COLO668 (cell line): ENCODE measurements around the gene CABLES2.

ENCODE experiments used
- DNase-seq: peaks from one replicate; lab custom pipeline; 2025; ENCODE audit not compliant: unreplicated experiment; lab: John Stamatoyannopoulos, UW

The CABLES2 gene, protein sequence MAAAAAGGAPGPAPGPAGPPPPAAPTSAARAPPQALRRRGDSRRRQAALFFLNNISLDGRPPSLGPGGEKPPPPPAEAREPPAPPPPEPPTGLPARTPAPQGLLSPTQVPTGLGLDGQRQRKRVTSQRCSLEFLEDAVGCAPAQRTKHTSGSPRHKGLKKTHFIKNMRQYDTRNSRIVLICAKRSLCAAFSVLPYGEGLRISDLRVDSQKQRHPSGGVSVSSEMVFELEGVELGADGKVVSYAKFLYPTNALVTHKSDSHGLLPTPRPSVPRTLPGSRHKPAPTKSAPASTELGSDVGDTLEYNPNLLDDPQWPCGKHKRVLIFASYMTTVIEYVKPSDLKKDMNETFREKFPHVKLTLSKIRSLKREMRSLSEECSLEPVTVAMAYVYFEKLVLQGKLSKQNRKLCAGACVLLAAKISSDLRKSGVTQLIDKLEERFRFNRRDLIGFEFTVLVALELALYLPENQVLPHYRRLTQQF

DNA sequence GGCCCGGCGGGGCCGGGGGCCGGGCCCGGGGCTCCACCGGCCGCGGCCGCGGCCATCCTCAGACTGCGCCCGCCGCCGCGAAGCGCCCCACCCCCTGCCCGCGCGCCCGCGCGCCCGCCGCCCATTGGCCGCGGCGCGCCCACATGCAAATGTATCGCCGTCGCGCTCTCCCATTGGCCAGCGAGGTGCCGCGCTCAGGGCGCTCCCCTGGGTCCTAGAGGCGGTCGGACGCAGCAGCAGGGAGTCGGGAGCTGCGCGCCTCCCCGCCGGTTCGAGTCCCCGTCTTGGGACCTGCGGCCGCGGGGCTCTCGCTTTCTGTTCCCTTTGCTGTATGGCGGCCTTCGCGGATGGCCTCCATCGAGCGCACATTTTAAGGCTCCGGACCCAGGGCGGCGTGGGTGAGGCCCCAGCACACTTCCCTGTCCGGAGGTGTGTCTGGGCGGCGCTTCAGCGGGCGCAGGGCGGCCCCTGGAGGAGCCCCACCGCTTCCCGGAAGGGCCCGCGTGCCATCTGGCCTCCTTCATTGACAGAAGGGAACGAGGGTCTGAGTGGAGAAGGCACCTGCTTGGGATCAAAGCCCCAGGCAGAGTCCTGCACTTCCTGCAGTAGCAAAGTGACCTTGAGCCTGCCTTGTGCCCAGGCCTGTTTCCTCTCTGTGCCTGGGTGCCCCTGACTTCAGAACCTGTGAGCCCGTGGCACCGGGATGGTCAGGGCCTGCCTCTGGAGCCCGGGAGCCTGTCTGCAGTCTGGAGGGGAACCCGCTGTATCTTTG is at the start of gene CABLES2:
TSS of gene CABLES2 (minus strand) at position 65 of the 772 bp plus-strand sequence. CDS start at position 56, 9 bp downstream.
- DNase-seq, result peak; percentile 98

DNA sequence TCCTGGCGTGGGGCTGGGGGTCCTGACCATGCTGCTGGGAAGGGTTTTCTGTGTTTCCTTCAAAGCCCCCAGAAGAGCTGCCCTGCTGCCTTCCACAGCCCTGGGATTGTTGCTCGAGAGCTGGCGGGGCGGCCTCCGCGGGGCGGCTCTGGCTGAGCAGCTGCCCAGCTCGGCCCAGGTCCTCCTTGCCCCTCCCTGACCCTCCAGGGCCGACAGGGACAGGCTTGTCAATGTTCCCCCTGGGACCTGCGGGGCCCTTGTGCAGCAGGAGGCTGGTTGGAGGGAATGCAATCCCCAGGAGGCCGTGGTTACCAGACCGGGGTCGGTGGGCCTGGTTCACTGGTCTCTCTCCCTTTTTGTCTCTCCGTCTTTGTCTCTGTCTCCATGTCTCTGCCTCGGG is 48.8 kb upstream of the CABLES2 start:
- DNase-seq, result no peak

DNA sequence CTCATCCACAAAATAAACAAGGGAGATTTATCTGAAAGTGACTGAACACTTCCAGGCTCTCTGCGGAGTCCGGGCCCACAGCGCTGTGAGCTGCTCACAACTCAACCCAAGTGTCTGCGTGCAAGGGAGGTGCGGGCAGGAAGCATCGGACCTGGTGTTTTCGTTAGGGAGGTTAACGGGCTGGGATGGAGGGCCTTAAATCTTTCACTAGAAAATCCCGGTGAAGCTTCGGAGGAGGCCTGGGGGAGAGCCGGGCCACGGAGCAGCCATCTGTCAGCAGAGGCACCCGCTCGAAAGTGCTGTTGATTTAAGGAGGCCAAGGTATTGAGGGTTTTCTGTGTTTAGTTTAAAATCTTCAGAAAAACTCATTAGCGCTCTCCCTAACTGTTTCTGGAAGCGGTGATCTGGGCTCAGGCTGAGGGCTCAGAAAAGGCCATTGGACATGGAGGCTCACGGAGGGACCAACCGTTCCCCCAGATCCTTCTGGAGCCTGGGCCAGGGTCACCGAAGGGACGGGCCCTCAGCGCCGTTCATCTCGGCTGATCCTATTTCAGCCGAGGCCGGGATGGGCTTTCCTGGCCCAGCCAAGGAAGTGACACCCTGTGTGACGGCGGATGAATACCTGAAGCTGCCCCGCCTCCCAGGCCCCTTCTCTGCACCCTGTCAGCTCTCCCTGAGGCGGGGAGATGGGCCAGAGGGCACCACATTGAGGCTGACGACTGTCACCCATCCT is 48.0 kb upstream of the CABLES2 start:
- DNase-seq, result no peak

DNA sequence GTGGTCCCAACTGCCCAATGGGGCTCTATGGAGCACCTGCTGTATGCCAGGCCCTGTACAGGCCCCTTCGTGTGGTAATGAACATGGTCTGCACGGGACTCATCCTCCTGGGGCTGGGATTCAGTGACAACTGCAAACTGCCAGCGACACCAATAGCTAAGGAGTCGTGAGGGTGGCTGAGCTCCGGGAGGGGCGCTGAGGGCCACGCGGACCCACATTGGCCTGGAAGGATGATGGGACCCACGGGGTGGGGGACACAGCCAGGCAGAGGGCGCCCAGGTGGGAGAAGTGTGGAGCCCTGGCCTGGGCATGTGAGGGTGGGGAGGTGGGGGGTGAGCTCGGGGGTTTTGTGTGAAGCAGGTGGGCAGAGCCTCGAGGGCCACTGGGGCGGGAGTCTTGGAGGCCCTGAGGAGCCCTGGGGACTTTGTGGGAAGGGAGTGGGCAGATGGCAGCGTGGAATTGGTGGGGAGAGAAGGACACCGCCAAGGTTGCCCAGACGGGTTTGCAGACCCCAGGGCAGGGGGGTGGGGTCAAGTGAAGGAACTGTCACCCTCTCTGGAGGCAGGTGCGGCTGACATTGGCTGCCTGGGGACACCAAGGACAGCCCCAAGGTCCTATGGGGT is 46.2 kb upstream of the CABLES2 start:
- DNase-seq, result no peak

DNA sequence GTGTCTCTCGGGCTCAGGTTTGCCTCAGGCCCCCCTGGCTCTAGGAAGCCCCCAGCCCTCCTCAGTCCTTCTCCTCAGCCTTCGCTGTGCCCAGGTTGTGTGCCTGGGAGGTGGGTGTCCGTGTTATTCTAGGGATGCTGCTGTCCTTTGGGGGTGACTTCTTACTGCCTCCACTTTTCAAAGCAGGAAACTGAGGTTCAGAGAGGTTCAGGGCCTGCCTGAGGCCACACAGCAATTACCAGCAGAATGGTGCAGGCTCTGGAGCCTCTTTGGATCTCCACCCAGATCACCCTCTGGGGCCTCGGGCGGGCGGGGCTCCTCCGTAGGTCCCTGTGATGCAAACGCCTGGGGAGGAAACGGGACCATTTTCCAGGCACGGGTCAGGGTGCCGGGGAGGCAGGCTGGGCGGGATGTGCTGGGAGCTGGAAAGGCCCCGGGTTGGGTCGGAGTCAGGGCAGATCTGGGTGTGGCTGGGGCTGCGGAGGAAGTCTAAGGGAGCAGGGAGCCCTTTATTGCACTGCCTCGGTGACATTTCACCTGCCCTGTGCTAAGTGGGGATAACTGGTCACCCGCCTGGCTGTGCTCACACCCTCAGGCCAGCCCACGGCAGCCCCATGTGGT is 45.5 kb upstream of the CABLES2 start:
- no peak for DNase-seq

DNA sequence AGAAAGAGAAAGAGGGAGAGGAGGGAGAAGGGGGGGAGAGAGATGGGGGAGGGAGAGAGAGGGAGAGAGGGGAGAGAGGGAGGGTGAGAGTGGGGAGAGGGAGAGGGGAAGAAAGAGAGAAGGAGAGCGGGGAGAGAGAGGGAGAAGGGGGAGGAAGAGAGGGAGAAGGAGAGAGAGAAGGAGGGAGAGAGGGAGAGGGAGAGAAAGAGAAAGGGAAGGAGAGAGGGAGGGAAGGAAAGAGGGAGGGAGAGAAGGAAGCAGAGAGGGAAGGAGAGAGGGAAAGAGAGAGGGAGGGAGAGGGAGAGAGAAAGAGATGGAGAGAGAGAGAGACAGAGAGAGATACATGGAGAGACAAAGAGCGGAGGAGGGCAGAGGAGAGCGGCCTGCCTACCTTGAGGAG is 44.9 kb upstream of the CABLES2 start:
- no peak for DNase-seq

DNA sequence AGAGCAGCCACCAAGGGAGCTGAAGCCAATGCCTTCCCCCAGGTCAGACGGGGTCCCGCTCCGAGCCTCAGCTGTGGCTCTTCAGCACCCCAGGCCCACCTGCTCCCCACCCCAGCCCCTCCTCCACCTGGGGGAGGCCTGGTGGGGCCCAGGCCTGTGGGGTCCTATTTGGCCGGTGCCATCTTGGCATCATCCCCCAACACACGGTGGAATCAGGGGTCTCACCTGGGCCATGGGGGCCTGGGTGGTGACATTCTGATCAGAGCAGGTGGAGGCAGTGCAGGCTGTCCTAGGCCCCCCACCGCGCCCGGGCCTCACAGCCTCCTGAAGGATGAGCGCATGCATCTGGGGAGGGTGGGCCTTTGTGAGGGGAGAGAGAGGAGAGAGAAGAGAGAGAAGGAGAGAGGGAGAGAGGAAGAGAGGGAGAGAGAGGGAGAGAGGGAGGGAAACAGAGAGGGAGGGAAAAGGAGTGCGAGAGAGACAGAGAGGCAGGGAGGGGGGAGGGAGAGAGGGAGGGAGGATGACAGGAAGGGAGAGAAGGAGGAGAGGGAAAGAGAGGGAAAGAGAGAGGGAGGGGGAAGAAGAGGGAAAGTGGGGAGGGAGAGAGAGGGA is 44.2 kb upstream of the CABLES2 start:
- no peak for DNase-seq

DNA sequence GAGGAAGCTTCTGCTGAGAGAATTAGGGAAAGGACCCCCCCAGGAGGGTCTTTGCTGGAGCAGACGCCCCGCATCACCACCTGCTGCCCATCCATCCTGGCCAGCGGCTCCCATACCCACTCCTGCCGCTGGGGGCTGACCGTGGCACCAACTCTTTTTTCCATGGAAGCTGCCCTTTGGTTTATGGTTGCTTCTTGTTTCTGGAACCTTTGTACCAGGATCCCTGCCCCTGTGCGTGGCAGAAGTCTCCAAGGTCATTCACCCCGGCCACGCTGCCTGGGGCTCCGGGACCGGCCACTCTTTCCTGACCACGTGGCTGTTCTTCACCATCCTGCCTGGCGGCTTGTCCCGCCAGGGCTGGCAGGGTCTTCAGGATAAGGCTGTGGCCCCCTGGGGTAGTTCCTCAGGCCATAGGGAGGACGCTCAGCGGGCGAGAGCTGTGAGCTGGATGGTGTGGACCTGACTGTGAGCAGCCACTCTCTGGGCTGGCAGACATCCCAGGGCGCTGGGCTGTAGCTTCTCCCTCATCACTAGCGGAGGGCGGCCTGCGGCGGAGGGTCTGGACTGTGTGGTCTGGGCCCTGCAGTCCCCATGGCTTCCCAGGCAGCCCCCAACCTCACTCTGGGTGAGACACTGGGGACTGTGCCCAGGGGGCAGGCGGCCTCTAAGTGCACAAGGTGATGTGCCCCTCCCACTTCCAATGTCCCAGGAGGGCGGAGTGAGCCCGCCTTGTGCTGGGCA is 43.0 kb upstream of the CABLES2 start:
- peak; percentile 10 for DNase-seq

DNA sequence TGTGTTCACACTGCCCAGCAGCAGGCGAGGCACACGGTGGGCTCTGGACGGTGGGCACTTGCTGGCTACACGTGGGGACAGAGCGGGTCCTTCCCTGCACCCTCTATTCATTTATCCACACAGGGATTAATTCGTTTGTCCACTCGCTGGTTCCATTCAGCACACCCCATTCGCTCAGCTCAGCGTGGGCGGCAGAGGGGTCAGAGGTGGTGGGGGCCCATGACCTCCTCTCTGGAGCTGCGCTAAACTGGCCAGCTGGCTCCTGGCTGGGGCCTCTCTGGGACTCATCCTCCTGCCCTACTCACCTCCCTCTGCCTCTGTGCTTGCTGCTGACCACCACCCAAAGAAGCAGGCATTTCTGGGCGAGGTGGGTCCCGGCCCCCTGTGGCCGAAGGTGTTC is 41.7 kb upstream of the CABLES2 start:
- no peak for DNase-seq

DNA sequence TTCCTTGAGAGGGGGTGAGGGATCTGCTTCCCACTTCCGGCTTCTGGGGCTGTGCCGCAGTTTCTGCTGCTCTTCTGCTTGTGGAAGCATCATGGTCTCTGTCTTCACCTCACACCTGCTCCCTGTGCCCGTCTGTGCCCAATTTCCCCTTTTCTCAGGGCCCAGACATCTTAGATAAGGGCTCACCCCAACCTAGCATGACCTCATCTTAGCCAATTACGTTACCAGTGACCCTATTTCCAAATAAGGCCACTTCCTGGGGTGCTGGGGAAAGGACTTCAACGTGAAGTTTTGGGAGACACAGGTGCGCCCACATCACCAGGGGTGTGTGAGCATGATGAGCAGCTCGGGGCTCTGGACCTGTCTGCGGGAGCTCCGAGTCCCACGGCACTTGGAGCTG is 41.0 kb upstream of the CABLES2 start:
- no peak for DNase-seq

DNA sequence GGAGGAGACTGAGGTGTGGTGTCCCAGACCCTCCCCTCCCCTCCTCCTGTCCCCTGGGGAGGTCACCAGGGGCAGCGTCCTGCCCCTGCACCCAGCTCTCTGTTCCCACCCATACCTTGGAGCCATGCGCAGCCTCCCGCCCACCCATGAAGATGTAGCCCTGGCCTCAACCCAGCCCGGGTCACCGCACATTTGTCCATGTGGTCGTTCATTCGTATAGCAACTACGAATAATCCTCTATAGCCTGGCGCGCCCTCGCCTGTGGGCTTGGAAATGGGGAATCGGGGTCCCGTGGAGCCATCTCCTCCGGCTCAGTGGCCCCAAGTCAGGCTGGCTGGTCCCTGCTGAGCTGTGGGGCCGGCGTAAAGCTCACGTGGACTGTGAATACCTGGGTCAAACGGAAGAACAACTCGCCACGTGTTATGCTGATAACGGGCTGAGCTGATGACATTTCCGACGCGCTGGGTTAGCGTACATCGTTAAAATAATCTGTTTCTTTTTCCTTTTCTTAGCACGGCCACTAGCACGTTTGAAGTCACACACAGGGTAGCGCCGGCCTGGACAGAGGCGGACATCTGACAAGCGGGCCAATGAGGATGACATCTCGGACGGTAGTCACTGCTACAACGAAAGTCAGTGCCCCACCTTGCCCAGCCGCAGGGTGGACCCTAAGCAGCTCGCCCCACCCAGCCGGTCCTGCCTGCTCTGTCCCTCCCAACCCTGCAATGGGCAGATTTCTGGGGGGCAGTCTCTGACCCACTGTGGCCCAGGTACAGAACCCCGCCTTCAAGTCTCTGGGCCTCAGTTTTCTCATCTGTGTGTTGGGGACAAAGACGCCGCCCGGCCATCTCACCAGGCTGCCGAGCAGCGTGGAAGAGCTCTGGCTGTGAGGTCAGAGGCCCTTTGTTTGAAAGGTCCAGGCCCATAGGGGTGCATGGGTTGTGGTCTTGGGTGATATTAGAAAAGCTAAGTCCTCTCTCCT is 40.1 kb upstream of the CABLES2 start:
- no peak for DNase-seq

DNA sequence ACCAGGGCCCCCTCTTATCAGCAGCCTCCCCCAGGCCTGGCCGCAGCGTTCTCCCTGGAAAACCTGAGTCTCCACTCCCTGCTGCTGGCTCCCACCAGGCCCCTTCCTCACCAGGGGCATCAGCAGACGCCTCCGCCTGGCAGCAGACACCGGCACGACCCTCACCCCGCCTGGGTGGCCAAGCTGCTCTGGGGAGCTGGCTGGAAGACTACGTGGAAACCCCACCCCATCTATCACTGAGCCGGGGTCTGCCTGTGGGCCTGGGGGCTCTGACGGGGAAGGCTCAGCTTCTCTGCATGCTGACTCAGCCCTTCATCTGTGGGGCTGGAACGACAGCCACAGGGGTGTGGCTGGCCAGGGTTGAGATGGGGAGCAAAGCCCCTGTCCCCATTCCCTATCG is 39.4 kb upstream of the CABLES2 start:
- no peak for DNase-seq

DNA sequence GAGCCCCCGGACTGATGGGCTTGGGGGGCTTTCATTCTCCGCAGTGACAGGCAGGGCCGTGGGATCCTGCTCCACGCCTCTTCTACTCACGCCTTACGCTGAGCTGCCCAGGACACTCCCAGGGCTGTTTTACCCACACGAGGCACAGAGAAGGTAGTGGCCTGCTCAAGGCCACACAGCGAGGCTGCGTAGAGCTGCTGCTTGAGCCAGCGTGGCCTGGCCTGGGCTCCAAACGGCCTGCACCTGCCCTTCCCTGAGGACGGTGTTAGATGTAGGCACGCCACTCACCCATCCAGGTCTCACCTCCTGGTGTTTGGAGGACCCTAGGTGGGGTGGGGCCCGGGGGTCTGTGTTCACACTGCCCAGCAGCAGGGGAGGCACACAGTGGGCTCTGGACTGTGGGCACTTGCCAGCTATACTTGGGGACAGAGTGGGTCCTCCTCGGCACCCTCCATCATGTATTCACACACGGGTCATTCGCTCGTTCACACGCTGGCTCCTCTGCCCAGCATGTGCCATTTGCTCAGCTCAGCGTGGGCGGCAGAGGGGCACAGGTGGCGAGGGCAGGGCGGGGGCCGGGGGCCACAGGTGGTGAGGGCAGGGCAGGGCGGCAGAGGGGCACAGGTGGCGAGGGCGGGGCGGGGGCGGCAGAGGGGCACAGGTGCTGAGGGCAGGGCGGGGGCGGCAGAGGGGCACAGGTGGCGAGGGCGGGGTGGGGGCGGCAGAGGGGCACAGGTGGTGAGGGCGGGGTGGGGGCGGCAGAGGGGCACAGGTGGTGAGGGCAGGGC is 38.7 kb upstream of the CABLES2 start:
- no peak for DNase-seq

DNA sequence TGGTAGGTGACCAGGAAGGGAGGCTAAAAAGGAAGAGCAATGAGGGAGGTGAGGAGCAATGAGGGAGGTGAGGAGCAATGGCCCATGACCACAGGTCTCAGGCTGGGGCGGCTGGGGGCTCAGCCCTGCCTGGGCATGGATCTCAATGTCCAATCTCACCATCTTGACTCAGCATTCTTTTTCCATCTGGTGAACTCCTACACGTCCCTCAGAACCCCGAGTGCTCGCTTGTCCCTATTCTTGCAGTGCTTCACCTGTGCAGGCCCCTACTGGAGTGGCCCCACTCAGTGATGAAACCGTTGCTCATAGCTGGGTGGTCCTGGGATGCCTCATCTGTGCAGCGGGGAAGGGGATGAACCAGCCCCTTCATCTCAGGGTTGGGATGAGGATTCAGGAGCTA is 37.2 kb upstream of the CABLES2 start:
- DNase-seq, result no peak

DNA sequence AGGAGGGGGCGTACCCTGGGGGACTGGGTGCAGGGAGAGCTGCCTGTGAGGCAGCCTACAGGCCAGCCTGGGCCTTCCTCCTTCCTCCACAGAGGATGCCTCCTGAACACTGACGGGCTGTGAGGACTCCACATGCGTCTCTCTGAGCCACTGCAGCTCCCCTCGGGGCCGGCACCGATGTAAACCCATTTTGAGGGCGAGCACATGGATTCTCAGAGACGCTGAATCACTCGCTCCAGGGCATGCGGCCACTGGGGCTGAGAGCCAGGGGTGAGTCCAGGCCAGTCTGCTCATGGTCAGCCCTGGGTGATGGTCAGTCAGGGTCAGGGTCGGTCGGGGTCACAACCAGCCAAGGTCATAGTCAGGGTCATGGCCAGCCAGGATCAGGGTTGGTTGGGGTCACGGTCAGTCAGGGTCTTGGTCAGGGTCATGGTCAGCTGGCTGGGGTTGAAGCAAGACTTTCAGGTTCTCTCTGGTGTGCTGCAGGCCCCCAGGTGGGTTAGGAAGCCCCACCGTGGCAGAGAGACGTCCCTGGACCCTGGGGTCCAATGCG is 35.0 kb upstream of the CABLES2 start:
- DNase-seq, result no peak

DNA sequence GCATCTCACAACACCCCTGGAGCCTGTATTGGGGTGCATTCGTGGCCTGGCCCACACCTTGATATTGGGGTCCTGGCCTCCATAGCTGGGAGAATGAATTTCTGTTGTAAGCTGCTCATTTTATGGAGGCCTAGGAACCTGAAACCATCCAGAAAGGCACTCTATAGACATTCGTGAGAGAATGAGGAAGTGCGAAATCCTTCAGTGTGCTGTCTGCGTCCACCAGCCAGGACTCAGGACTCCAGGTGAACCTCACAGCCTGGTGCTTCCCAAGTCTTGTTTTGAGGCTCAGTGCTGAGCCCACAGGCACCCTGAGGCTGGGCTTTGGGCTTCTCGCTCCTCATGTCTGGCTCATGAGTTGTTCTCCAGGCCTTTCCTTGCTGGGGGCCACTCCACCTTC is 32.1 kb upstream of the CABLES2 start:
- DNase-seq, result no peak

DNA sequence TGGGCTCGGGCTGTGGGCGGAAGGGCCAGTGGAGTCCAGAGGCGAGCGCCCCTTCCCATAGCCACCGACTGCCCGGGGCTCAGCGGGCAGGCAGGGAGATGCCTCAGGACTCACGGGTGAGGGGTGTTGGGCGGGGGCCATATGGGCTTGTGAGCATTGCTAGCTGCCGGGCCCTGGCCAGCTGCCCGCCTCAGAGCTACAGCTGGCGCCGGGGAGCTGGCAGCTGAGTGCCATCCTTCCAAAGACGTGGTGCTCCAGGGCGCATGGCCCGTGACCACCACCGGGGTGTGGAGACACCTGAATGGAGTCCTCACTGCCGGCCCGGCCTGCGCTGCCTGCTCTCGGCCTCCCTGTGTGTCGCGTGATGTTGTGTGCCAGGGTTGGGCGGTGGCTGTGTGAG is 30.8 kb upstream of the CABLES2 start:
- peak; percentile 56 for DNase-seq
